B cell (primary cell): Measurements from ENCODE around the gene FAM3B. TPM values are rescaled to one million over a fixed set of nuclear protein-coding genes. Genes with fewer than 3 reads are reported as not detected.

Source experiments
- ATAC-seq: fragments of 200-7000 bp; cut with Tn5 transposase; one replicate; pipeline ENCODE4 v1.10.0; 2021; ENCODE audit warnings: low read depth, mild to moderate bottlenecking, moderate number of reproducible peaks, moderate library complexity
- CTCF ChIA-PET: fragments of 350-600 bp; sonication (Branson Sonifier 250); formaldehyde crosslinking; loops from one replicate; lab custom pipeline; 2021; ENCODE audit warnings: antibody characterized with exemption, inconsistent platforms; lab: Charles Lee
- POLR2A ChIA-PET: fragments of 350-600 bp; sonication (Branson Sonifier 250); formaldehyde crosslinking; loops from one replicate; lab custom pipeline; 2021; ENCODE audit warnings: antibody characterized with exemption; lab: Charles Lee
- DNase-seq: peaks from one replicate; pipeline ENCODE4 v3.0.0; 2013
- H2AFZ ChIP-seq: 2 replicates; pipeline ENCODE4 v1.6.1; 2012; ENCODE audit warnings: mild to moderate bottlenecking, low read depth, low read length; ENCODE audit not compliant: insufficient read depth, poor library complexity, severe bottlenecking
- H3K27ac ChIP-seq, 2 donors: 1 replicate in 1 of 2; 2 replicates in 1 of 2; pipeline ENCODE4 v1.5.1; 2012 to 2013; ENCODE audit warnings: low read length in 2 of 2, mild to moderate bottlenecking in 2 of 2, moderate library complexity in 1 of 2
- H3K27me3 ChIP-seq, 4 experiments: fragments of 200-600 bp in 1 of 4; sonication (generic) in 1 of 4; replicated peaks in 1 of 4; 1 replicate in 2 of 4; 2 replicates in 2 of 4; pipeline versions ENCODE4 v1.6.1 to v1.7.0; 2013 to 2016; ENCODE audit warnings: low read length in 3 of 4, mild to moderate bottlenecking in 2 of 4, mixed read lengths in 1 of 4, moderate library complexity in 1 of 4; ENCODE audit not compliant: insufficient read depth in 4 of 4, control insufficient read depth in 3 of 4; ENCODE audit errors: control extremely low read depth in 1 of 4
- H3K36me3 ChIP-seq, 2 experiments: replicated peaks in 1 of 2; 1 replicate in 1 of 2; 2 replicates in 1 of 2; pipeline versions ENCODE4 v1.6.1 to v1.7.1; 2013; ENCODE audit warnings: low read length in 1 of 2; ENCODE audit not compliant: insufficient read depth in 2 of 2, control insufficient read depth in 1 of 2; ENCODE audit errors: control extremely low read depth in 1 of 2, extremely low read depth in 1 of 2
- H3K4me1 ChIP-seq, 2 donors: fragments of 200-600 bp in 1 of 2; sonication (generic) in 1 of 2; 1 replicate in 1 of 2; 2 replicates in 1 of 2; pipeline versions ENCODE4 v1.5.1 to v1.6.1; 2013 to 2017; ENCODE audit warnings: low read length in 2 of 2; ENCODE audit not compliant: control insufficient read depth in 2 of 2, insufficient read depth in 2 of 2
- H3K4me2 ChIP-seq: replicated peaks from 2 replicates; pipeline ENCODE3; 2012; ENCODE audit warnings: mild to moderate bottlenecking, low read depth, low read length; ENCODE audit not compliant: poor library complexity, severe bottlenecking
- H3K4me3 ChIP-seq, 5 experiments: fragments of 200-600 bp in 1 of 5; sonication (generic) in 1 of 5; 1 replicate in 3 of 5; 2 replicates in 2 of 5; pipeline versions ENCODE4 v1.5.1 to v1.7.0; 2011 to 2016; ENCODE audit warnings: low read length in 4 of 5, mild to moderate bottlenecking in 4 of 5, low read depth in 2 of 5, control low read depth in 1 of 5, moderate library complexity in 1 of 5; ENCODE audit not compliant: insufficient read depth in 1 of 5; ENCODE audit errors: control extremely low read depth in 1 of 5, extremely low read depth in 1 of 5
- H3K79me2 ChIP-seq: fragments of 200-600 bp; sonication (generic); one replicate; pipeline ENCODE4 v1.6.0; 2016; ENCODE audit warnings: low read length; ENCODE audit not compliant: control insufficient read depth, insufficient read depth
- H3K9ac ChIP-seq: fragments of 200-600 bp; sonication (generic); 2 replicates; pipeline ENCODE4 v1.6.1; 2017; ENCODE audit warnings: mild to moderate bottlenecking, low read length, moderate library complexity
- H3K9me3 ChIP-seq, 3 donors: one replicate each; pipeline versions ENCODE4 v1.6.1 to v1.7.1; 2013; ENCODE audit warnings: low read length in 2 of 3; ENCODE audit not compliant: control insufficient read depth in 2 of 3, insufficient read depth in 1 of 3; ENCODE audit errors: control extremely low read depth in 1 of 3
- H4K20me1 ChIP-seq: 2 replicates; pipeline ENCODE4 v1.6.0; 2012; ENCODE audit warnings: mild to moderate bottlenecking, low read length; ENCODE audit not compliant: insufficient read depth, control insufficient read depth, poor library complexity, severe bottlenecking
- H3K27ac Mint-ChIP-seq: one replicate; pipeline ENCODE4 v1.8.0; 2021; ENCODE audit warnings: mixed read lengths
- H3K27me3 Mint-ChIP-seq: one replicate; pipeline ENCODE4 v1.8.0; 2021; ENCODE audit warnings: mixed read lengths
- H3K4me1 Mint-ChIP-seq: one replicate; pipeline ENCODE4 v1.8.0; 2021; ENCODE audit warnings: mixed read lengths
- H3K4me3 Mint-ChIP-seq: one replicate; pipeline ENCODE4 v1.8.0; 2021; ENCODE audit warnings: mixed read lengths
- H3K9me3 Mint-ChIP-seq: one replicate; pipeline ENCODE4 v1.8.0; 2022; ENCODE audit warnings: mixed read lengths; ENCODE audit not compliant: insufficient read depth
- CTCF ChIP-seq: fragments of 200-600 bp; IDR thresholded peaks from one replicate; pipeline ENCODE4 v1.8.0; 2022; ENCODE audit warnings: antibody characterized with exemption, mild to moderate bottlenecking
- EZH2 ChIP-seq: IDR thresholded peaks from 2 replicates; pipeline ENCODE4 v1.6.1; 2012; ENCODE audit warnings: borderline replicate concordance, low read depth, mild to moderate bottlenecking, moderate library complexity, low read length; ENCODE audit not compliant: insufficient read depth, poor library complexity, severe bottlenecking
- WGBS: methylation state at CpG from one replicate; pipeline ENCODE4 v1.1.5; 2013; ENCODE audit warnings: missing lambda C conversion rate; ENCODE audit not compliant: insufficient coverage; 5-methylcytosine and 5-hydroxymethylcytosine counted together
- intact Hi-C: fragments of 100-400 bp; cut with micrococcal nuclease; formaldehyde crosslinking; loops from one replicate; pipeline ENCODE4 v1.10.0; 2022
- polyA plus RNA-seq: library from polyadenylated mRNA; depleted of rRNA; stranded (reverse); fragments of >200 nt; gene quantifications from 2 replicates; pipeline ENCODE4 v1.2.3, GENCODE V29; 2012
- total RNA-seq, 2 donors: library from RNA; stranded (reverse); fragments of 120-200 nt in 1 of 2; gene quantifications; 1 replicate in 1 of 2; 2 replicates in 1 of 2; pipeline versions ENCODE4 v1.2.3 to v1.2.4, GENCODE V29; 2013 to 2022

FAM3B gene
- total and polyA plus RNA-seq, 2 donors (not counting 1 experiment from before 2014, with no cell fraction given): 0.09 TPM; not detected in 1

GRCh38 chr21:41388259-41388658 lies 71.7 kb downstream of the FAM3B start:
- POLR2A ChIA-PET: no interaction called here
- H3K4me3 ChIP-seq: no peak overlapping the region
- no peak overlapping the region for H2AFZ ChIP-seq
- ATAC-seq (no peak), DNase-seq (no peak)
- no peaks in the 10 kb centered on the region for H3K4me1 ChIP-seq
- intact Hi-C loops: no loop called here
- H3K9me3 Mint-ChIP-seq: no peaks in the 10 kb centered on the region
- TF ChIP-seq CTCF (no peak), EZH2 (no peak)
- no peaks in the 10 kb centered on the region for H3K9me3 ChIP-seq
- no peaks in the 10 kb centered on the region for H3K4me1 Mint-ChIP-seq
- no peaks in the 10 kb centered on the region for H3K79me2 ChIP-seq
- H3K9ac ChIP-seq: no peak overlapping the region
- no peaks in the 10 kb centered on the region for H3K27me3 ChIP-seq
- WGBS: 96% methylated on average over 14 of the region's 14 CpGs
- no peaks in the 10 kb centered on the region for H4K20me1 ChIP-seq
- no peaks in the 10 kb centered on the region for H3K27me3 Mint-ChIP-seq
- no peak overlapping the region for H3K4me3 Mint-ChIP-seq
- H3K36me3 ChIP-seq: peaks cover 0 to 41% of the 10 kb centered on the region in 2 experiments
- H3K4me2 ChIP-seq: no peak overlapping the region
- CTCF ChIA-PET: no interaction called here
- H3K27ac ChIP-seq: no peak overlapping the region
- no peak overlapping the region for H3K27ac Mint-ChIP-seq

- DNase-seq (no peak), ATAC-seq (no peak)
- ChIA-PET POLR2A (no interaction called here), CTCF (no interaction called here)
- no peaks in the 10 kb centered on the region for H3K27me3 ChIP-seq
- H2AFZ ChIP-seq: no peak overlapping the region
- TF ChIP-seq EZH2 (no peak), CTCF (no peak)
- no peaks in the 10 kb centered on the region for H4K20me1 ChIP-seq
- WGBS: 97% methylated on average over 13 of the region's 17 CpGs
- H3K36me3 ChIP-seq: peaks cover 0 to 46% of the 10 kb centered on the region in 2 experiments
- Mint-ChIP-seq H3K4me3 (no peak overlapping the region), H3K9me3 (no peaks in the 10 kb centered on the region), H3K27me3 (no peaks in the 10 kb centered on the region), H3K4me1 (no peaks in the 10 kb centered on the region), H3K27ac (no peak overlapping the region)
- H3K79me2 ChIP-seq: no peaks in the 10 kb centered on the region
- H3K4me2 ChIP-seq: no peak overlapping the region
- no peak overlapping the region for H3K9ac ChIP-seq
- H3K4me1 ChIP-seq: no peaks in the 10 kb centered on the region
- no peaks in the 10 kb centered on the region for H3K9me3 ChIP-seq
- intact Hi-C loops: no loop called here
- no peak overlapping the region for H3K27ac ChIP-seq
- no peak overlapping the region for H3K4me3 ChIP-seq
These were observed 73.5 kb downstream of the FAM3B start for GRCh38 chr21:41390043-41390639.
